RWPE2 (cell line): ENCODE results near the gene RBM6.
"Not testable (repeated sequence)": the region's sequence is repeated elsewhere in the genome, so short reads cannot be mapped to it uniquely, and the experiment has no call there.

Experiments used
- ATAC-seq: fragments of 200-7000 bp; cut with Tn5 transposase; 3 replicates; pipeline ENCODE4 v1.9.1; 2021; ENCODE audit warnings: low read depth
- DNase-seq: peaks from one replicate; pipeline ENCODE4 v3.0.0-alpha.2; 2020; ENCODE audit warnings: low spot score
- H3K27ac ChIP-seq: fragments of 450-650 bp; 2 replicates; pipeline ENCODE4 v1.5.1; 2017; ENCODE audit warnings: mild to moderate bottlenecking; ENCODE audit not compliant: poor library complexity, severe bottlenecking
- H3K27me3 ChIP-seq: fragments of 250-450 bp; sonication (Bioruptor Pico); 2 replicates; pipeline ENCODE4 v1.5.1; 2021; ENCODE audit warnings: mild to moderate bottlenecking, moderate library complexity; ENCODE audit not compliant: insufficient read depth, poor library complexity, severe bottlenecking
- H3K36me3 ChIP-seq: fragments of 250-450 bp; sonication (Bioruptor Pico); 2 replicates; pipeline ENCODE4 v1.5.1; 2020; ENCODE audit warnings: low read depth, mild to moderate bottlenecking, moderate library complexity
- H3K4me1 ChIP-seq: fragments of 250-450 bp; sonication (Bioruptor Pico); 2 replicates; pipeline ENCODE4 v1.5.1; 2021; ENCODE audit warnings: mild to moderate bottlenecking, moderate library complexity; ENCODE audit not compliant: insufficient read depth, poor library complexity, severe bottlenecking
- H3K4me3 ChIP-seq: fragments of 250-450 bp; sonication (Bioruptor Pico); 2 replicates; pipeline ENCODE4 v1.5.1; 2021; ENCODE audit warnings: mild to moderate bottlenecking, moderate library complexity; ENCODE audit not compliant: severe bottlenecking
- H3K9me3 ChIP-seq: fragments of 250-450 bp; sonication (Bioruptor Pico); 2 replicates; pipeline ENCODE4 v1.5.1; 2021; ENCODE audit warnings: mild to moderate bottlenecking, moderate library complexity; ENCODE audit not compliant: severe bottlenecking
- TF ChIP-seq, protein P1 (sequence below): fragments of 450-650 bp; IDR thresholded peaks from one replicate; pipeline ENCODE4 v1.5.1; 2017; ENCODE audit warnings: mild to moderate bottlenecking, moderate library complexity; ENCODE audit not compliant: poor library complexity, severe bottlenecking

Gene RBM6

DNA sequence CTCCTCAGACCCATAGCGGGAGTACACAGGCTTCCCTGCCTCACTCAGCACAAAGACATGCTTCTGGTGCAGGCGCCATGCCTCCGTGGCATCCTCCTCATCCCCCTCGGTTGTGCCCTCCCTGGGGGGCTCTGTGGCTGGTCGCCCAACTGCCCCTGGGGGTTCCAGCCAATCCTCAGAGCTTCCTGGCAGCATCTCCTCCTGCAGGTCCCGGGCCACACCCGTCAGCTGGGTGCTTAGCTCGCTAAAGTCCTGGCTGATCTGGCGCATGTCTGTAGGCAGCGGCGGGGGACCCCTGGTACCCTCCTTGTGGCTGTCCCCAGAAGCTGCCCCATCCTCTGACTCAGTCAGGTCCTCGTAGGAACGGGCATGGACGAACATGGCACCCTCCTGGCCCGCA lies 28.3 kb upstream of the RBM6 start:
- Histone ChIP-seq H3K36me3 (no peaks in the 10 kb centered on the region; the same call in 1 of the 2 replicates), H3K27me3 (no peaks in the 10 kb centered on the region), H3K4me1 (peaks cover under 1% of the 10 kb centered on the region), H3K9me3 (no peaks in the 10 kb centered on the region), H3K4me3 (no peak overlapping the region), H3K27ac (no peak overlapping the region)
- ATAC-seq = no peak
- no peak for DNase-seq
- TF ChIP-seq, protein P1, sequence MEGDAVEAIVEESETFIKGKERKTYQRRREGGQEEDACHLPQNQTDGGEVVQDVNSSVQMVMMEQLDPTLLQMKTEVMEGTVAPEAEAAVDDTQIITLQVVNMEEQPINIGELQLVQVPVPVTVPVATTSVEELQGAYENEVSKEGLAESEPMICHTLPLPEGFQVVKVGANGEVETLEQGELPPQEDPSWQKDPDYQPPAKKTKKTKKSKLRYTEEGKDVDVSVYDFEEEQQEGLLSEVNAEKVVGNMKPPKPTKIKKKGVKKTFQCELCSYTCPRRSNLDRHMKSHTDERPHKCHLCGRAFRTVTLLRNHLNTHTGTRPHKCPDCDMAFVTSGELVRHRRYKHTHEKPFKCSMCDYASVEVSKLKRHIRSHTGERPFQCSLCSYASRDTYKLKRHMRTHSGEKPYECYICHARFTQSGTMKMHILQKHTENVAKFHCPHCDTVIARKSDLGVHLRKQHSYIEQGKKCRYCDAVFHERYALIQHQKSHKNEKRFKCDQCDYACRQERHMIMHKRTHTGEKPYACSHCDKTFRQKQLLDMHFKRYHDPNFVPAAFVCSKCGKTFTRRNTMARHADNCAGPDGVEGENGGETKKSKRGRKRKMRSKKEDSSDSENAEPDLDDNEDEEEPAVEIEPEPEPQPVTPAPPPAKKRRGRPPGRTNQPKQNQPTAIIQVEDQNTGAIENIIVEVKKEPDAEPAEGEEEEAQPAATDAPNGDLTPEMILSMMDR = no peak

DNA sequence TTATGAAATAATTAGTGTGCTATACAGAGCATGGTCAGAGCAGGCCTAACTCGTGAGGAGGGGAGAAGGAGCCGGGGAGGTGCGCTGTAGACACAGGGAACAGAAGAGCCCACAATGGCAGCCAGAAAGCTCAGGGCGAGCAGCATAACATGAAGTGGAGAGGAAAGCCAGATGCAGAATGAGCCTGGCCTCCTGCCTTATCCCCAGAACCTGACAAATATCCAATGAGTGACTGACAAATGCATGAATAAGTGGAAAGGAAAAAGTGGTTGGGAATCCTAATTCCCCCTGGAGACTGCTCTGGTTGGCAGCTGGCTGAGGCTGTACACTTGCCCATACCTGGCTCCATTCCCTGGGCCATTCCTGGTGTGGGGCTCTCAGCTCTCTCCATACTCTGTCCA lies 27.1 kb upstream of the RBM6 start:
- no peaks in the 10 kb centered on the region for H3K4me1 ChIP-seq
- H3K27me3 ChIP-seq = no peaks in the 10 kb centered on the region
- H3K9me3 ChIP-seq = no peaks in the 10 kb centered on the region
- no peak overlapping the region for H3K4me3 ChIP-seq
- DNase-seq = no peak
- no peak for ATAC-seq
- H3K36me3 ChIP-seq = no peaks in the 10 kb centered on the region; the same call in 1 of the 2 replicates
- TF ChIP-seq, protein P1 = no peak
- H3K27ac ChIP-seq = no peak overlapping the region

DNA sequence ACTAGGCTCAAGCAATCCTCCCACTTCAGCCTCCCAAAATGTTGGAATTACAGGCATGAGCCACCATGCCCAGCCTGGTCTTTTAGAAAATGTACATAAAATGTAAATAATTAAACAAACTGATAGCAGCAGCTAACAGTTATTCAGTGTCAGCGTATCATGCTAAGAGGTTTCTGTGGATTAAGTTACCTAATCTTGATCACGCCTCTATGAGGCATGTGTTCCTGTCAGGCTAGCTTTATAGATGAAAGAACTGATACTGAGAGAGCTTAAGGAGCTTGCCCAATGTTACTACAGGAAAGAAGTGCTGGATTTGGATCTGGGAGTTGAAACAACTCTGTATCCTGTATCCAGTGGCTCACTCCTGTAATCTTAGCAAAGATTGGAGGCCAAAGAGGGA lies 25.0 kb upstream of the RBM6 start:
- no peaks in the 10 kb centered on the region; the same call in 1 of the 2 replicates for H3K36me3 ChIP-seq
- H3K4me3 ChIP-seq = no peak overlapping the region
- ATAC-seq = peak; percentile 52; the same call in 2 of the 3 replicates
- no peak overlapping the region for H3K27ac ChIP-seq
- H3K9me3 ChIP-seq = no peaks in the 10 kb centered on the region
- H3K27me3 ChIP-seq = no peaks in the 10 kb centered on the region
- no peaks in the 10 kb centered on the region for H3K4me1 ChIP-seq
- TF ChIP-seq, protein P1 = no peak
- DNase-seq = no peak

DNA sequence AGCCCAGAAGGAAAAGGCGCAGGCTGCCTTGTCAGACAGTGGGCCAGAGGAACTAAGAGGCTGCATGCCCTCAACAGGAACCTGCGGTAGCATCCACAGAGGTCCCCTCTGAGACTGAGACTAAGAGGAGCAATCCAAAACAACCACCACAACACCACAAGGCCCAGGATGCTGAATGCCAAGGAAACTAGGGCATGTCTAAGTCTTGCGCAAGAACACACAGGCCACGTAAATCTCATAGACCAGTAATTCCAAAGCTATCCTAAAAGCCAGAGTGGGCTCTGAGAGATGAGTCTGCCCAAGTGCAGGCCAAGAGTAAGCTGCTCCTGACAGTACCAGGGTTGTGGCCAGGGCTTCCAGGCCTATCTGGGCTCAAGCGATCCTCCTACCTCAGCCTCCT lies 23.3 kb upstream of the RBM6 start:
- DNase-seq = no peak
- no peaks in the 10 kb centered on the region; the same call in 1 of the 2 replicates for H3K36me3 ChIP-seq
- H3K27ac ChIP-seq = no peak overlapping the region
- H3K4me3 ChIP-seq = no peak overlapping the region
- H3K9me3 ChIP-seq = no peaks in the 10 kb centered on the region
- no peak for ATAC-seq
- TF ChIP-seq, protein P1 = no peak
- no peaks in the 10 kb centered on the region for H3K4me1 ChIP-seq
- no peaks in the 10 kb centered on the region for H3K27me3 ChIP-seq

DNA sequence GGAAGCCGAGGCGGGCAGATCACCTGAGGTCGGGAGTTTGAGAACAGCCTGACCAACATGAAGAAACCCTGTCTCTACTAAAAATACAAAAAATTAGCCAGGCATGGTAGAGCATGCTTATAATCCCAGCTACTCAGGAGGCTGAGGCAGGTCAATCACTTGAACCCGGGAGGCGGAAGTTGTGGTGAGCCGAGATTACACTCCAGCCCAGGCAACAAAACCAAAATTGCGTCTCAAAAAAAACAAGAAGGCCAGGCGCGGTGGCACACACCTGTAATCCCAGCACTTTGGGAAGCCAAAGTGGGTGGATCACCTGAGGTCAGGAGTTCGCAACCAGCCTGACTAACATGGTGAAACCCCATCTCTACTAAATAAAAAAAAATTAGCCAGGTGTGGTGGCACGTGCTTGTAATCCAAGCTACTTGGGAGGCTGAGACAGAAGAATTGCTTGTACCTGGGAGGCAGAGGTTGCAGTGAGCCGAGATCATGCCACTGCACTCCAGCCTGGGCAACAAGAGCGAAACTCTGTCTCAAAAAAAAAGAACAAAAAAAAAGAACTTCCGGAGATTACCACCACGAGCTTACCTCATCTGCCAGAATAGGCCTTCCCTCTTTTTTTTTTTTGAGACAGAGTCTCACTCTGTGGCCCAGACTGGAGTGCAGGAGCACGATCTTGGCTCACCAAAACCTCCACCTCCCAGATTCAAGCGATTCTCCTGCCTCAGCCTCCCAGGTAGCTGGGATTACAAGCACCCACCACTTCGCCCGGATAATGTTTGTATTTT lies 22.0 kb upstream of the RBM6 start:
- not testable (repeated sequence) for DNase-seq, H3K9me3 ChIP-seq, H3K27me3 ChIP-seq, H3K36me3 ChIP-seq, H3K27ac ChIP-seq, H3K4me3 ChIP-seq, ATAC-seq, H3K4me1 ChIP-seq
